Measurements from ENCODE around the gene DLG1.

- no peak for TF ChIP-seq CTCF (conservative IDR thresholded peaks at IDR 0.05; ENCODE audit: low read depth in 2 of 2)
- TF ChIP-seq CREB1 (CRISPR knock-in tag; IDR thresholded peaks at IDR 0.05; ENCODE audit: low read depth), result no peak
- TF ChIP-seq POLR2AphosphoS5 (IDR thresholded peaks at IDR 0.05; ENCODE audit: low read depth), result no peak
These were observed 173.7 kb downstream of the DLG1 start for GRCh38 chr3:197124713-197125112.
